Measurements from ENCODE around the gene ATP6V0A1.

DNA sequence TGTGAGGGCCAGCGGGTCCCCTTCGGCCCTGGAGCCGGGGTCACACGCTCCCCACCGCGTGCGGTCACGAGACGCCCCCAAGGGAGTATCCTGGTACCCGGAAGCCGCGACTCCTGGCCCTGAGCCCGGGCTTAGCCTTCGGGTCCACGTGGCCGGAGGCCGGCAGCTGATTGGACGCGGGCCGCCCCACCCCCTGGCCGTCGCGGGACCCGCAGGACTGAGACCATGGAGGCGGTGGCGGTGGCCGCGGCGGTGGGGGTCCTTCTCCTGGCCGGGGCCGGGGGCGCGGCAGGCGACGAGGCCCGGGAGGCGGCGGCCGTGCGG, 77.3 kb downstream of the ATP6V0A1 start, which contains the start of gene NAGLU:
- peak; percentile 93 for TF ChIP-seq POLR2AphosphoS5 (IDR thresholded peaks at IDR 0.05)
- TF ChIP-seq, protein P1, sequence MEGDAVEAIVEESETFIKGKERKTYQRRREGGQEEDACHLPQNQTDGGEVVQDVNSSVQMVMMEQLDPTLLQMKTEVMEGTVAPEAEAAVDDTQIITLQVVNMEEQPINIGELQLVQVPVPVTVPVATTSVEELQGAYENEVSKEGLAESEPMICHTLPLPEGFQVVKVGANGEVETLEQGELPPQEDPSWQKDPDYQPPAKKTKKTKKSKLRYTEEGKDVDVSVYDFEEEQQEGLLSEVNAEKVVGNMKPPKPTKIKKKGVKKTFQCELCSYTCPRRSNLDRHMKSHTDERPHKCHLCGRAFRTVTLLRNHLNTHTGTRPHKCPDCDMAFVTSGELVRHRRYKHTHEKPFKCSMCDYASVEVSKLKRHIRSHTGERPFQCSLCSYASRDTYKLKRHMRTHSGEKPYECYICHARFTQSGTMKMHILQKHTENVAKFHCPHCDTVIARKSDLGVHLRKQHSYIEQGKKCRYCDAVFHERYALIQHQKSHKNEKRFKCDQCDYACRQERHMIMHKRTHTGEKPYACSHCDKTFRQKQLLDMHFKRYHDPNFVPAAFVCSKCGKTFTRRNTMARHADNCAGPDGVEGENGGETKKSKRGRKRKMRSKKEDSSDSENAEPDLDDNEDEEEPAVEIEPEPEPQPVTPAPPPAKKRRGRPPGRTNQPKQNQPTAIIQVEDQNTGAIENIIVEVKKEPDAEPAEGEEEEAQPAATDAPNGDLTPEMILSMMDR (IDR thresholded peaks at IDR 0.05) = peak in 1 of 4 experiments; percentile 14
- TF ChIP-seq POLR2A (IDR thresholded peaks at IDR 0.05) = peak; percentile 58
